Measurements from ENCODE around the gene CHST8.
"Not testable (repeated sequence)": the region's sequence is repeated elsewhere in the genome, so short reads cannot be mapped to it uniquely, and the experiment has no call there.

CHST8 gene

DNA sequence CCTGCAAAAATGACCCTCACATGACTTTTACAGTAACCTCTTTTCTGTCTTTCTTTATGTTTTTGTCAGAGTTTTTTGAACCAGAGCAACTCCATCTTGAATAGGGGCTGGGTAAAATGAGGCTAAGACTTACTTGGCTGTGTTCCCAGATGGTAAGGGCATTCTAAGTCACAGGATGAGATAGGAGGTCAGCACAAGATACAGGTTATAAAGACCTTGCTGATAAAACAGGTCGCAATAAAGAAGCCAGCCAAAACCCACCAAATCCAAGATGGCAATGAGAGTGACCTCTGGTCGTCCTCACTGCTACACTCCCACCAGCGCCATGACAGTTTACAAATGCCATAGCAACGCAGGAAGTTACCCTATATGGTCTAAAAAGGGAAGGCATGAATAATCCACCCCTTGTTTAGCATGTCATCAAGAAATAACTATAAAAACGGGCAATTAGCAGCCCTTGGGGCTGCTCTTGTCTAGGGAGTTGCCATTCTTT is 15.9 kb upstream of the CHST8 start:
- not testable (repeated sequence) for H3K4me3 Mint-ChIP-seq; H3K4me1 Mint-ChIP-seq (ENCODE audit: low read depth); H3K36me3 Mint-ChIP-seq (ENCODE audit: low read depth); DNase-seq (ENCODE audit: low spot score); H3K27ac Mint-ChIP-seq; H3K27me3 Mint-ChIP-seq (ENCODE audit: low read depth)
- peaks cover 29% of the 10 kb centered on the region for H3K9me3 Mint-ChIP-seq

DNA sequence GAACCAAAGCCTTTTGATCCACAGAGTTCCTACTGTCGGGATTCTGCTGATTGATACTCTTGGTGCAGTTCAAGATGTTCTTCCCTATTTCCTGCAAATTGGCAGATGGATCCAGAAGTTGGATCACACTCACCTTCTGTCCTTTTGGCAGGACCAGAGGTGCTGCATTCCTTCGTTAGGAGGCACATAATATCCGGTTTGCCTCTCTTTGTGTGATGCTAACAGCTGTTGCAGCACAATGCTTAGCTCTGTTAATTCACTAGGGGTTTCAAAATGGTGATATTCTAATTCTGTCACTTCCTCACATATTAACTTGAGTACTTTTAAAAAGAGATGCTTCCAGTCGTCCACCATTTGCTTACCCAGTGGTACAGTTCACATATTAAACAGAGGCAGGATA is 15.2 kb upstream of the CHST8 start:
- Mint-ChIP-seq H3K9me3 (peaks cover 24% of the 10 kb centered on the region), H3K4me3 (no peak overlapping the region), H3K4me1 (ENCODE audit: low read depth) (no peaks in the 10 kb centered on the region), H3K27ac (no peak overlapping the region), H3K27me3 (ENCODE audit: low read depth) (no peaks in the 10 kb centered on the region), H3K36me3 (ENCODE audit: low read depth) (no peaks in the 10 kb centered on the region)
- no peak for DNase-seq (ENCODE audit: low spot score)

DNA sequence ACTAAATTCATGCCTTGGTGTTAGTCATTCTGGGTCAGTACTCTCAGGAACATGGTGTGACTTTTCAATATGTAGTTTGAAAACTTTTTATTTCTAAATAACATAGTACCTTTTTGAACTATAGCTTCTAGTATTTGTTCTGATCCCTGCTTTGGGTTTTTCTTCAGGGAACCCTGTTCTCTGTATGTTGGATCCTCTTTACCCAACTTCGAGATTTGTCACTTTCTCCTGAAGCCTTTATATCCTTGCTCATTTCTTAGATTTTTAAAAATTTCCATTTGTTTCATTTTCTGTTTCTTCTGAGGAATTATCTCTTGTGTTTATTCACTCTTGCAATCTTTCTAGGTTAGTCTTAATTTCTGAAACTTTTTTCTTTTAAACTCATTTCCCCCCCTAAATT is 12.4 kb upstream of the CHST8 start:
- Mint-ChIP-seq H3K9me3 (peaks cover 7% of the 10 kb centered on the region), H3K4me3 (no peak overlapping the region), H3K36me3 (ENCODE audit: low read depth) (no peaks in the 10 kb centered on the region), H3K27me3 (ENCODE audit: low read depth) (no peaks in the 10 kb centered on the region), H3K4me1 (ENCODE audit: low read depth) (no peaks in the 10 kb centered on the region), H3K27ac (no peak overlapping the region)
- no peak for DNase-seq (ENCODE audit: low spot score)

DNA sequence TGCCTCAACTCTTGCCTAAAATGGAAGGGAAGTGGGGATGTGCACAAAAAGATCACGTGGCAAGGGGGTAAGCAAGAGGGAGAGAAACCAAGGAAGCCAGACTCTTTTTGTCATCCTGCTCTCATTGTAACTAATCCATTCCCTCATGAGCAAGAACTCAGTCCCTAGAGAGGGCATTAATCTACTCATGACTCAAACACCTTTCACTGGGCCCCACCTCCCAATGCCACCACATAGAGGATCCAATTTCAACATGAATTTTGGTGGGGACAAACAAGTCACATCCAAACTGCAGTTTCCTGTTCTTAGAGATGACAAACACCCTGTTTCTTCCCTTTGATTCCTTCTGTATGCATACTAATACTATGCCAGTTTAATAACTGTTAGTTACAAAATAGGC is 11.2 kb upstream of the CHST8 start:
- Mint-ChIP-seq H3K27ac (no peak overlapping the region), H3K4me1 (ENCODE audit: low read depth) (no peaks in the 10 kb centered on the region), H3K27me3 (ENCODE audit: low read depth) (no peaks in the 10 kb centered on the region), H3K36me3 (ENCODE audit: low read depth) (no peaks in the 10 kb centered on the region), H3K4me3 (no peak overlapping the region), H3K9me3 (peaks cover 4% of the 10 kb centered on the region)
- DNase-seq (ENCODE audit: low spot score) = no peak

- no peak overlapping the region for H3K27ac Mint-ChIP-seq
- H3K4me1 Mint-ChIP-seq (ENCODE audit: low read depth) = no peaks in the 10 kb centered on the region
- H3K36me3 Mint-ChIP-seq (ENCODE audit: low read depth) = no peaks in the 10 kb centered on the region
- no peaks in the 10 kb centered on the region for H3K27me3 Mint-ChIP-seq (ENCODE audit: low read depth)
- no peak for DNase-seq (ENCODE audit: low spot score)
- peaks cover 4% of the 10 kb centered on the region for H3K9me3 Mint-ChIP-seq
- H3K4me3 Mint-ChIP-seq = no peak overlapping the region
These were observed 8.7 kb upstream of the CHST8 start for GRCh38 chr19:33612928-33613619.

- Mint-ChIP-seq H3K27me3 (ENCODE audit: low read depth) (no peaks in the 10 kb centered on the region), H3K36me3 (ENCODE audit: low read depth) (no peaks in the 10 kb centered on the region), H3K4me1 (ENCODE audit: low read depth) (no peaks in the 10 kb centered on the region), H3K4me3 (no peak overlapping the region), H3K27ac (no peak overlapping the region), H3K9me3 (peaks cover 4% of the 10 kb centered on the region)
- DNase-seq (ENCODE audit: low spot score) = no peak
These were observed 8.1 kb upstream of the CHST8 start for GRCh38 chr19:33613620-33614000.

DNA sequence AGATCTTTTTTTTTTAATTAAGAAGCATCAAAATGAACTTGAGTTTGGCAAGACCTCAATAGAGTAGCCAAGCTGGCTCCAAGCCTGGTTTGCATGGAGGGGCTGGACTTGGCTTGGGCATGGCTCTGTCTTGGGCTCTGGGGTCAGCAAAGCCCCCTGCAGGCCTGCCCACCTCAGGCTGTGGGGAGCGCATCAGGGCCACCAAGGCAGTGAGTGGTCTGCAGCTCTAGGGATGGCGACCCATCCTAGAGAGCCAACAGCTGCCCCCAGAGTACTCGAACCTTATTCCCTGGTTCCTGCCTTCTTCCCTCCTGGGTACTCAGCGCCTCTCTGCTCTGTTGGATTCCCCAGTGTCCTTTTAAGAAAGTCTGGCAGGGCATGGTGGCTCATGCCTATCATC is 5.4 kb upstream of the CHST8 start:
- Mint-ChIP-seq H3K27ac (no peak overlapping the region), H3K9me3 (no peaks in the 10 kb centered on the region), H3K4me1 (ENCODE audit: low read depth) (no peaks in the 10 kb centered on the region), H3K27me3 (ENCODE audit: low read depth) (peaks cover 14% of the 10 kb centered on the region), H3K36me3 (ENCODE audit: low read depth) (no peaks in the 10 kb centered on the region), H3K4me3 (no peak overlapping the region)
- no peak for DNase-seq (ENCODE audit: low spot score)

DNA sequence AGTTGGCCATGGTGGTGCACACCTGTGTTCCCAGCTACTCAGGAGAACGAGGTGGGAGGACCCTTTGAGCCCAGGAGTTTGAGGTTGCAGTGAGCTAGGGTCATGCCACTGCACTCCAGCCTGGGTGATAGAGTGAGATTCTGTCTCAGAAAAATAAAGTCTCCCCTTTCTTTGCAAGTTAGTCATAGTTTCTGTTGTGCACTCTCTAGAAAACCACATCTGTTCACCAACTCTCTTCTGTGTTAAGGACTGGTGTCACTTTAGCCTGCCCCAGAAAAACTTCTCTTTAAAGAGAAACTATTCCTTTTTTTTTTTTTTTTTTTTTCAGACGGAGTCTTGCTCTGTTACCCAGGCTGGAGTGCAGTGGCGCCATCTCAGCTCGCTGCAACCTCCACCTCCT is 4.9 kb upstream of the CHST8 start:
- Mint-ChIP-seq H3K36me3 (ENCODE audit: low read depth) (no peaks in the 10 kb centered on the region), H3K4me1 (ENCODE audit: low read depth) (no peaks in the 10 kb centered on the region), H3K9me3 (no peaks in the 10 kb centered on the region), H3K27me3 (ENCODE audit: low read depth) (peaks cover 14% of the 10 kb centered on the region), H3K4me3 (no peak overlapping the region), H3K27ac (no peak overlapping the region)
- no peak for DNase-seq (ENCODE audit: low spot score)

- H3K4me3 Mint-ChIP-seq; H3K36me3 Mint-ChIP-seq (ENCODE audit: low read depth); H3K4me1 Mint-ChIP-seq (ENCODE audit: low read depth); DNase-seq (ENCODE audit: low spot score); H3K9me3 Mint-ChIP-seq; H3K27ac Mint-ChIP-seq: not testable (repeated sequence)
- peaks cover 21% of the 10 kb centered on the region for H3K27me3 Mint-ChIP-seq (ENCODE audit: low read depth)
These were observed 3.4 kb upstream of the CHST8 start for GRCh38 chr19:33618363-33618762.

- Mint-ChIP-seq H3K27ac (no peak overlapping the region), H3K36me3 (ENCODE audit: low read depth) (no peaks in the 10 kb centered on the region), H3K9me3 (no peaks in the 10 kb centered on the region), H3K4me1 (ENCODE audit: low read depth) (no peaks in the 10 kb centered on the region), H3K4me3 (no peak overlapping the region), H3K27me3 (ENCODE audit: low read depth) (peaks cover 26% of the 10 kb centered on the region)
- DNase-seq (ENCODE audit: low spot score) = no peak
These were observed 2.9 kb upstream of the CHST8 start for GRCh38 chr19:33618884-33619283.

GRCh38 chr19:33620611-33621010 is 1.1 kb upstream of the CHST8 start:
- Mint-ChIP-seq H3K36me3 (ENCODE audit: low read depth) (no peaks in the 10 kb centered on the region), H3K9me3 (no peaks in the 10 kb centered on the region), H3K4me1 (ENCODE audit: low read depth) (no peaks in the 10 kb centered on the region), H3K27ac (no peak overlapping the region), H3K27me3 (ENCODE audit: low read depth) (peaks cover 35% of the 10 kb centered on the region), H3K4me3 (no peak overlapping the region)
- DNase-seq (ENCODE audit: low spot score) = no peak

GRCh38 chr19:33621065-33621785 is 528 bp upstream of the CHST8 start:
- Mint-ChIP-seq H3K27me3 (ENCODE audit: low read depth) (peaks cover 35% of the 10 kb centered on the region), H3K4me3 (no peak overlapping the region), H3K9me3 (no peaks in the 10 kb centered on the region), H3K36me3 (ENCODE audit: low read depth) (no peaks in the 10 kb centered on the region), H3K27ac (no peak overlapping the region), H3K4me1 (ENCODE audit: low read depth) (no peaks in the 10 kb centered on the region)
- DNase-seq (ENCODE audit: low spot score) = no peak

DNA sequence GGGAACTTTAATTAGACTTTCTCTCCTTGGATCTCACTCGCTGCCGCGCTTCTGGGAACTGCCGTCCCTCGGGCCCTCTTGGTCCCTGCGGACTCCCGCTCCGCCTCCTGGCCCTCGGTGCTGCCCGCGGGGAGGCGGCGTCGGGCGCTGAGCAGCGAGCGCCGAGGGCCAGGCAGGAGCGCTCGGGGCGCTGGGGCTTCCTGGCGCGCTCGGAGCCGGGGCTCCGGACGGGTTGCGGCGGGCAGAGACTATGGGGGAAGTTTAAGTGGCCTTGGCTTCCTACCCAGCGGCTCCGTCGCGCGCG is 704 bp downstream of the CHST8 start:
- DNase-seq (ENCODE audit: low spot score) = no peak
- no peak overlapping the region for H3K27ac Mint-ChIP-seq
- no peaks in the 10 kb centered on the region for H3K9me3 Mint-ChIP-seq
- H3K4me3 Mint-ChIP-seq = no peak overlapping the region
- H3K4me1 Mint-ChIP-seq (ENCODE audit: low read depth) = no peaks in the 10 kb centered on the region
- H3K27me3 Mint-ChIP-seq (ENCODE audit: low read depth) = peaks cover 35% of the 10 kb centered on the region
- no peaks in the 10 kb centered on the region for H3K36me3 Mint-ChIP-seq (ENCODE audit: low read depth)

DNA sequence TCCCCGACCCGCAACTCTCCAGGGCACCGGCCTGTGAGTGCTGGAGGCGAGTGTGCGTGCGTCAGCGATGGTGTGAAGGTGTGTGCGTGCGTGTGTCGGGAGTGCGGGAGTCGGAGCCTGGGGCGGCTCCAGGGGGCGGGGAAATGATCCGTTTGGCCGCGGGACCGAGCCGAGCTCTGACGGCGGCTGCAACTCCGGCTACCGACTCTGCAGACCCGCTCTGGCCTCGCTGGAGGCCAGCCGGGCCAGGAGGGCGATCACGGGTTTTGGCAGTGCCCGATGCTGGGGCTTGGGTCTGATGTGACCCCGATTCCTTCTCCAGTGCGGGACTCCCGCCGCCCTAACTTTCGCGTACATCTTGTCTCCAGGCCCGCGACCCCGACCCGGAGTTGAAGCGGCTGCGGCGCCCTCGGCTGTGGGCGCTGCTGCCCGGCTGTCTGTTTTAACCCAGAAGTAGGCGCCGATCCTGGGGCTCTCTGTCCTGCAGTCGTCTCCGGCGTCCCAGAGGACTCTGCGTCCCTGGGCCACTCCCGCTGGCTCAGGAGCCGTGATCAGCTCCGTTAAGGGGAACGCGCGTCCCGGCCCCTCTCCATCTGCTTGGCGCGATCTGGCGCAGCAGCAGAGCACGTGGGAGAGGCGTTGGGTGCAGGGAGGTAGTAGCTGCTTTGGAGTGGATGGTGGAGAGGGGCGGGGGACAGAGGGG is 1.2 kb downstream of the CHST8 start:
- H3K9me3 Mint-ChIP-seq = no peaks in the 10 kb centered on the region
- no peaks in the 10 kb centered on the region for H3K36me3 Mint-ChIP-seq (ENCODE audit: low read depth)
- peaks cover 35% of the 10 kb centered on the region for H3K27me3 Mint-ChIP-seq (ENCODE audit: low read depth)
- H3K4me1 Mint-ChIP-seq (ENCODE audit: low read depth) = no peaks in the 10 kb centered on the region
- DNase-seq (ENCODE audit: low spot score) = no peak
- no peak overlapping the region for H3K27ac Mint-ChIP-seq
- H3K4me3 Mint-ChIP-seq = no peak overlapping the region
